K562 (cell line): ENCODE measurements around the gene ABHD4. TPM values are rescaled to one million over a fixed set of nuclear protein-coding genes. Genes with fewer than 3 reads are reported as not detected.

Experiments used
- AFF4 ChIP-seq: sonication (generic); formaldehyde crosslinking; IDR thresholded peaks from 2 replicates; pipeline ENCODE4 v1.8.0; 2023; ENCODE audit warnings: mild to moderate bottlenecking, missing genetic modification reagents
- HMG20B ChIP-seq: fragments of 250-450 bp; sonication (Bioruptor Pico); IDR thresholded peaks from 2 replicates; pipeline ENCODE4 v1.5.0; 2021; ENCODE audit warnings: mild to moderate bottlenecking
- KLF13 ChIP-seq: fragments of 450-650 bp; IDR thresholded peaks from 2 replicates; pipeline ENCODE4 v1.6.1; 2016; ENCODE audit warnings: missing genetic modification characterization, low read depth, mild to moderate bottlenecking, missing compliant biosample characterization, moderate library complexity, borderline replicate concordance
- MTA3 ChIP-seq: fragments of 450-650 bp; formaldehyde crosslinking; IDR thresholded peaks from 2 replicates; pipeline ENCODE4 v1.6.1; 2017; ENCODE audit warnings: mild to moderate bottlenecking, borderline replicate concordance
- TRIM24 ChIP-seq, 2 experiments: fragments of 450-650 bp; IDR thresholded peaks; 2 replicates each; pipeline ENCODE4 v1.6.1; 2016
- polyA plus RNA-seq, 8 experiments: library from polyadenylated mRNA; depleted of rRNA in 4 of 8; stranded (reverse) in 5 of 8; unstranded in 3 of 8; fragments of >200 nt; fragmentation: Nextera tagmentation in 2 of 8; fragmentation: Illumina TruSeq in 1 of 8; extraction: Ambion mirVana in 2 of 8; extraction: Trizol in 1 of 8; gene quantifications; 2 replicates each; pipeline versions ENCODE4 v1.2.1 to v1.2.3, GENCODE V29; 2011 to 2014; ENCODE audit warnings: inconsistent platforms in 1 of 8, missing spikeins in 1 of 8
- total RNA-seq, 7 experiments: library from RNA; depleted of rRNA in 6 of 7; stranded (reverse); fragments of >200 nt in 6 of 7; fragmentation: Illumina TruSeq in 2 of 7; extraction: Trizol in 2 of 7; gene quantifications; 2 replicates each; pipeline versions ENCODE4 v1.2.1 to v1.2.3, GENCODE V29; 2011 to 2021; ENCODE audit warnings: low replicate concordance in 1 of 7
- TF ChIP-seq, protein P1 (sequence below): fragments of 150-350 bp; IDR thresholded peaks from 2 replicates; pipeline ENCODE4 v1.6.1; 2014; ENCODE audit warnings: low read depth, mild to moderate bottlenecking, low read length, borderline replicate concordance
- TF ChIP-seq, protein P2 (sequence below): fragments of 450-650 bp; IDR thresholded peaks from 2 replicates; pipeline ENCODE4 v1.6.1; 2018; ENCODE audit not compliant: partially characterized antibody
- TF ChIP-seq, protein P3 (sequence below), 2 experiments: fragments of 450-650 bp in 1 of 2; IDR thresholded peaks; 2 replicates each; pipeline ENCODE4 v1.6.1; 2011 to 2017; ENCODE audit warnings: low read depth in 2 of 2, antibody characterized with exemption in 1 of 2, borderline replicate concordance in 1 of 2, low read length in 1 of 2, mild to moderate bottlenecking in 1 of 2, mixed read lengths in 1 of 2; ENCODE audit not compliant: control insufficient read depth in 1 of 2

Gene ABHD4
- total and polyA plus RNA-seq, 9 of the 15 experiments (the other 6 are each of a cell fraction or from before 2014, with no cell fraction given) = 3.6 to 12.0 (median 7.2) TPM

DNA sequence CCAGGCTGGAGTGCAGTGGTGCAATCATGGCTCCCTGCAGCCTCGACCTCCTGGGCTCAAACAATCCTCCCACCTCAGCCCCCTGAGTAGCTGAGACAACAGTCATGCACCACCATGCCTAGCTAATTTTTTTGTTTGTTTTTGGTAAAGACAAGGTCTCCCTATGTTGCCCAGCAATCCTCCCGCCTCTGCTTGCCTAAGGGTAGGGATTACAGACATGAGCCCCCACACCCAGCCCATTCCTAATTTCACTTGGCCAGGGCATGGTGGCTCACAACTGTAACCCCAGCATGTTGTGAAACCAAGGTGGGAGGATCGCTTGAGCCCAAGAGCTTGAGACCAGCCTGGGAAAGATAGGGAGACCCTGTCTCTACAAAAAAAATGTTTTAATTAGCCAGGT is 18.2 kb upstream of the ABHD4 start (continued):
- TF ChIP-seq, protein P1, sequence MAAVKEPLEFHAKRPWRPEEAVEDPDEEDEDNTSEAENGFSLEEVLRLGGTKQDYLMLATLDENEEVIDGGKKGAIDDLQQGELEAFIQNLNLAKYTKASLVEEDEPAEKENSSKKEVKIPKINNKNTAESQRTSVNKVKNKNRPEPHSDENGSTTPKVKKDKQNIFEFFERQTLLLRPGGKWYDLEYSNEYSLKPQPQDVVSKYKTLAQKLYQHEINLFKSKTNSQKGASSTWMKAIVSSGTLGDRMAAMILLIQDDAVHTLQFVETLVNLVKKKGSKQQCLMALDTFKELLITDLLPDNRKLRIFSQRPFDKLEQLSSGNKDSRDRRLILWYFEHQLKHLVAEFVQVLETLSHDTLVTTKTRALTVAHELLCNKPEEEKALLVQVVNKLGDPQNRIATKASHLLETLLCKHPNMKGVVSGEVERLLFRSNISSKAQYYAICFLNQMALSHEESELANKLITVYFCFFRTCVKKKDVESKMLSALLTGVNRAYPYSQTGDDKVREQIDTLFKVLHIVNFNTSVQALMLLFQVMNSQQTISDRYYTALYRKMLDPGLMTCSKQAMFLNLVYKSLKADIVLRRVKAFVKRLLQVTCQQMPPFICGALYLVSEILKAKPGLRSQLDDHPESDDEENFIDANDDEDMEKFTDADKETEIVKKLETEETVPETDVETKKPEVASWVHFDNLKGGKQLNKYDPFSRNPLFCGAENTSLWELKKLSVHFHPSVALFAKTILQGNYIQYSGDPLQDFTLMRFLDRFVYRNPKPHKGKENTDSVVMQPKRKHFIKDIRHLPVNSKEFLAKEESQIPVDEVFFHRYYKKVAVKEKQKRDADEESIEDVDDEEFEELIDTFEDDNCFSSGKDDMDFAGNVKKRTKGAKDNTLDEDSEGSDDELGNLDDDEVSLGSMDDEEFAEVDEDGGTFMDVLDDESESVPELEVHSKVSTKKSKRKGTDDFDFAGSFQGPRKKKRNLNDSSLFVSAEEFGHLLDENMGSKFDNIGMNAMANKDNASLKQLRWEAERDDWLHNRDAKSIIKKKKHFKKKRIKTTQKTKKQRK = no peak
- TF ChIP-seq TRIM24 (IDR thresholded peaks at IDR 0.05) = no peak
- no peak for TF ChIP-seq KLF13 (tag)
- TF ChIP-seq AFF4 (CRISPR knock-in tag) = no peak
- TF ChIP-seq, protein P2, sequence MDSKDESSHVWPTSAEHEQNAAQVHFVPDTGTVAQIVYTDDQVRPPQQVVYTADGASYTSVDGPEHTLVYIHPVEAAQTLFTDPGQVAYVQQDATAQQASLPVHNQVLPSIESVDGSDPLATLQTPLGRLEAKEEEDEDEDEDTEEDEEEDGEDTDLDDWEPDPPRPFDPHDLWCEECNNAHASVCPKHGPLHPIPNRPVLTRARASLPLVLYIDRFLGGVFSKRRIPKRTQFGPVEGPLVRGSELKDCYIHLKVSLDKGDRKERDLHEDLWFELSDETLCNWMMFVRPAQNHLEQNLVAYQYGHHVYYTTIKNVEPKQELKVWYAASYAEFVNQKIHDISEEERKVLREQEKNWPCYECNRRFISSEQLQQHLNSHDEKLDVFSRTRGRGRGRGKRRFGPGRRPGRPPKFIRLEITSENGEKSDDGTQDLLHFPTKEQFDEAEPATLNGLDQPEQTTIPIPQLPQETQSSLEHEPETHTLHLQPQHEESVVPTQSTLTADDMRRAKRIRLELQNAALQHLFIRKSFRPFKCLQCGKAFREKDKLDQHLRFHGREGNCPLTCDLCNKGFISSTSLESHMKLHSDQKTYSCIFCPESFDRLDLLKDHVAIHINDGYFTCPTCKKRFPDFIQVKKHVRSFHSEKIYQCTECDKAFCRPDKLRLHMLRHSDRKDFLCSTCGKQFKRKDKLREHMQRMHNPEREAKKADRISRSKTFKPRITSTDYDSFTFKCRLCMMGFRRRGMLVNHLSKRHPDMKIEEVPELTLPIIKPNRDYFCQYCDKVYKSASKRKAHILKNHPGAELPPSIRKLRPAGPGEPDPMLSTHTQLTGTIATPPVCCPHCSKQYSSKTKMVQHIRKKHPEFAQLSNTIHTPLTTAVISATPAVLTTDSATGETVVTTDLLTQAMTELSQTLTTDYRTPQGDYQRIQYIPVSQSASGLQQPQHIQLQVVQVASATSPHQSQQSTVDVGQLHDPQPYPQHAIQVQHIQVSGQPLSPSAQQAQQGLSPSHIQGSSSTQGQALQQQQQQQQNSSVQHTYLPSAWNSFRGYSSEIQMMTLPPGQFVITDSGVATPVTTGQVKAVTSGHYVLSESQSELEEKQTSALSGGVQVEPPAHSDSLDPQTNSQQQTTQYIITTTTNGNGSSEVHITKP = no peak
- TF ChIP-seq, protein P3, sequence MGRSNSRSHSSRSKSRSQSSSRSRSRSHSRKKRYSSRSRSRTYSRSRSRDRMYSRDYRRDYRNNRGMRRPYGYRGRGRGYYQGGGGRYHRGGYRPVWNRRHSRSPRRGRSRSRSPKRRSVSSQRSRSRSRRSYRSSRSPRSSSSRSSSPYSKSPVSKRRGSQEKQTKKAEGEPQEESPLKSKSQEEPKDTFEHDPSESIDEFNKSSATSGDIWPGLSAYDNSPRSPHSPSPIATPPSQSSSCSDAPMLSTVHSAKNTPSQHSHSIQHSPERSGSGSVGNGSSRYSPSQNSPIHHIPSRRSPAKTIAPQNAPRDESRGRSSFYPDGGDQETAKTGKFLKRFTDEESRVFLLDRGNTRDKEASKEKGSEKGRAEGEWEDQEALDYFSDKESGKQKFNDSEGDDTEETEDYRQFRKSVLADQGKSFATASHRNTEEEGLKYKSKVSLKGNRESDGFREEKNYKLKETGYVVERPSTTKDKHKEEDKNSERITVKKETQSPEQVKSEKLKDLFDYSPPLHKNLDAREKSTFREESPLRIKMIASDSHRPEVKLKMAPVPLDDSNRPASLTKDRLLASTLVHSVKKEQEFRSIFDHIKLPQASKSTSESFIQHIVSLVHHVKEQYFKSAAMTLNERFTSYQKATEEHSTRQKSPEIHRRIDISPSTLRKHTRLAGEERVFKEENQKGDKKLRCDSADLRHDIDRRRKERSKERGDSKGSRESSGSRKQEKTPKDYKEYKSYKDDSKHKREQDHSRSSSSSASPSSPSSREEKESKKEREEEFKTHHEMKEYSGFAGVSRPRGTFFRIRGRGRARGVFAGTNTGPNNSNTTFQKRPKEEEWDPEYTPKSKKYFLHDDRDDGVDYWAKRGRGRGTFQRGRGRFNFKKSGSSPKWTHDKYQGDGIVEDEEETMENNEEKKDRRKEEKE (IDR thresholded peaks at IDR 0.05; ENCODE audit: borderline replicate concordance in 1 of 2, control insufficient read depth in 1 of 2, low read depth in 2 of 2, low read length in 1 of 2) = no peak
- TF ChIP-seq MTA3 = no peak
- no peak for TF ChIP-seq HMG20B (CRISPR knock-in tag)
